NCI-H2196 treated with DMSO at 0.1 percent for 48 hours (cell line): ENCODE data around the gene LAMA3.

Experiments used
- DNase-seq: peaks from one replicate; lab custom pipeline; 2025; ENCODE audit not compliant: unreplicated experiment; lab: John Stamatoyannopoulos, UW

LAMA3 gene

GRCh38 chr18:23871410-23871809 lies 182.2 kb downstream of the LAMA3 start:
- no peak for DNase-seq

GRCh38 chr18:23872701-23873550 lies 183.7 kb downstream of the LAMA3 start:
- DNase-seq: no peak

- no peak for DNase-seq
Measured at GRCh38 chr18:23875966-23876895, 187.0 kb downstream of the LAMA3 start.

- DNase-seq: no peak
Measured at GRCh38 chr18:23876921-23877320, 187.7 kb downstream of the LAMA3 start.

- DNase-seq: no peak
Measured at GRCh38 chr18:23877371-23877770, 188.1 kb downstream of the LAMA3 start.

- no peak for DNase-seq
Measured at GRCh38 chr18:23878336-23878900, 189.2 kb downstream of the LAMA3 start.

GRCh38 chr18:23879126-23879525 lies 189.9 kb downstream of the LAMA3 start:
- no peak for DNase-seq

GRCh38 chr18:23879544-23879943 lies 190.3 kb downstream of the LAMA3 start:
- DNase-seq: no peak

GRCh38 chr18:23879966-23880565 lies 190.8 kb downstream of the LAMA3 start:
- no peak for DNase-seq

- DNase-seq: no peak
Measured at GRCh38 chr18:23880931-23881617, 191.8 kb downstream of the LAMA3 start.

GRCh38 chr18:23881778-23882177 lies 192.5 kb downstream of the LAMA3 start:
- no peak for DNase-seq

GRCh38 chr18:23882616-23883276 lies 193.5 kb downstream of the LAMA3 start:
- no peak for DNase-seq

GRCh38 chr18:23883277-23883790 lies 194.1 kb downstream of the LAMA3 start:
- DNase-seq: no peak

GRCh38 chr18:23884681-23885375 lies 195.6 kb downstream of the LAMA3 start:
- no peak for DNase-seq

- no peak for DNase-seq
Measured at GRCh38 chr18:23885750-23886149, 196.5 kb downstream of the LAMA3 start.

- DNase-seq: no peak
Measured at GRCh38 chr18:23887035-23887434, 197.8 kb downstream of the LAMA3 start.

GRCh38 chr18:23887493-23887892 lies 198.2 kb downstream of the LAMA3 start:
- DNase-seq: no peak

- no peak for DNase-seq
Measured at GRCh38 chr18:23888881-23889280, 199.6 kb downstream of the LAMA3 start.

GRCh38 chr18:23889907-23890306 lies 200.7 kb downstream of the LAMA3 start:
- no peak for DNase-seq
